GM21526 (cell line): ENCODE data around the gene PCAT6.

Experiments used
- ATAC-seq: cut with Tn5 transposase; IDR thresholded peaks from one replicate; pipeline ENCODE4 v1.9.1; 2021; ENCODE audit warnings: moderate library complexity; ENCODE audit not compliant: unreplicated experiment, low FRiP score

The PCAT6 gene

DNA sequence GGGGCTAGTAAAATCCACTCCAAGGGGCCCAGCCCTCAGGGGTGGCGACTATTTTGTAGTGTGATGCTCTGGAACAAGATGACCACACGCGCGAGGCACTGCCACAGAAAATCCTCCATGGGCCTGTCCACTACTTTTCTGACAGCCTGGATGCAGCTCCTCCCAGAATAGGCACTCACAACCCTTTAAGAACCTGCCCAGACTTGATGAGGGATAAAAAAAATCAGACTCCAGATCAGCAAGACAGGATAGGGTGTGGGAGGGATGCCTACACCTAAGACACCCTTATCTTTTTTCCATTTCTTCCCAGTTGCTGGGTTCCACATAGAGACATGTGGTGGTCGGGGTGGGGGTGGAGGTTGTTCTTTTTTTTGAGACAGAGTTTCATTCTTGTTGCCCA is 33.5 kb downstream of the PCAT6 start:
- ATAC-seq = no peak

- no peak for ATAC-seq
Measured at GRCh38 chr1:202844935-202845334, 34.2 kb downstream of the PCAT6 start.

DNA sequence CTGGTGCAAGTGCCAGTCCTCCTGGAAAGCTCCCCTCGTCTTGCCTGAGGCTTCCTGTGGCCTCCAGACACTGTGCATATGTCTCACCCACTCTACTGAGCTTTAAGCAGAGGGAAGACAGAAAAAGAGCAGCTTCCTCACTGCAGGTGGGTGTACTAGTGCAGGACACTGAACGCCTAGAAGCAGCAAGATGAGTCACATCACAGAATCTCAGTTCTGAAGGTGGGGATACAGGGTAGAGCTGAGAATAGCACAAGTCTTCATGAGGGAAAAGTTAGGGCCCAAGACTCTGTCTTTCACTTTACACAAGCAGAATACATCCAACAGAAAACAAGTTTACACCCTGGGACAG is 37.4 kb downstream of the PCAT6 start:
- ATAC-seq = peak; percentile 82

DNA sequence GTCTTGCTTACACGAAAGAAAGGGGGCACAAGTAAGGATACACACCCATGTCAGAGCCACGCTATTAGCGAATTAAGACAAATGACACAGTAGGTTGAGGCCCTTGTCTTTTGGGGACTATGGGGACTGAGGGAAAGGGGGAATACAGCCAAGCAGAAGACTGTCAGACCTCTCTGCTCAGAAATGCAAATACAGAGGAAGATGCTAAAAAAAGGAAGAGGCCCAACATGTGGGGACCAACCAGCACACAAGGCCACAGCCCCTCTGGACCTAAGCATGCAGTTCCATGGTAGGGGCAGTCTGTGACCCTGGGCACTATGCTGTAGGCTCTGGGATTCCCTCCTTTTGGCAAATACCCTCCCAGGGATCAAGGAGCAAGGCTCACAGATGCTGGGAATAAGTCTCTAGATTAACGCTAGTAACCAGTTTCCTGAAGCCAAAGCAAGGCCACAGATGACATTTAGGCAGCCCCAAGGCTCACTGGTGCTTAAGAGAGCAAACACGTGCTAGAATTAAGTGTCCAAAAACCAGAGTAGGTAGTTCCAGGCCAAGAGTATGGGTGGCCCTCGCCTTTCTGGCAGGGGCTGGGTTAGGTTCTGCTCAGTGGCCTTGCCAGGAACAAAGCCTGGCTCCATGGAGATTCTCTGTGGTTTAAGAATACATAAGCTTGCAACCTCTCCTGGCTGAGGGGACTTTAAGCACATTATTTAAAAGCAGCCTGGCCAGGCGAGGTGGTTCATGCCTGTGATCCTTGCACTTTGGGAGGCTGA is 40.0 kb downstream of the PCAT6 start:
- no peak for ATAC-seq

GRCh38 chr1:202852163-202852904 is 41.6 kb downstream of the PCAT6 start:
- no peak for ATAC-seq

- no peak for ATAC-seq
Measured at GRCh38 chr1:202854787-202855186, 44.0 kb downstream of the PCAT6 start.

GRCh38 chr1:202856014-202856413 is 45.3 kb downstream of the PCAT6 start:
- ATAC-seq = no peak

GRCh38 chr1:202857136-202857610 is 46.4 kb downstream of the PCAT6 start:
- no peak for ATAC-seq

GRCh38 chr1:202858331-202858730 is 47.6 kb downstream of the PCAT6 start:
- ATAC-seq = no peak

- ATAC-seq = no peak
Measured at GRCh38 chr1:202858789-202859414, 48.1 kb downstream of the PCAT6 start.

DNA sequence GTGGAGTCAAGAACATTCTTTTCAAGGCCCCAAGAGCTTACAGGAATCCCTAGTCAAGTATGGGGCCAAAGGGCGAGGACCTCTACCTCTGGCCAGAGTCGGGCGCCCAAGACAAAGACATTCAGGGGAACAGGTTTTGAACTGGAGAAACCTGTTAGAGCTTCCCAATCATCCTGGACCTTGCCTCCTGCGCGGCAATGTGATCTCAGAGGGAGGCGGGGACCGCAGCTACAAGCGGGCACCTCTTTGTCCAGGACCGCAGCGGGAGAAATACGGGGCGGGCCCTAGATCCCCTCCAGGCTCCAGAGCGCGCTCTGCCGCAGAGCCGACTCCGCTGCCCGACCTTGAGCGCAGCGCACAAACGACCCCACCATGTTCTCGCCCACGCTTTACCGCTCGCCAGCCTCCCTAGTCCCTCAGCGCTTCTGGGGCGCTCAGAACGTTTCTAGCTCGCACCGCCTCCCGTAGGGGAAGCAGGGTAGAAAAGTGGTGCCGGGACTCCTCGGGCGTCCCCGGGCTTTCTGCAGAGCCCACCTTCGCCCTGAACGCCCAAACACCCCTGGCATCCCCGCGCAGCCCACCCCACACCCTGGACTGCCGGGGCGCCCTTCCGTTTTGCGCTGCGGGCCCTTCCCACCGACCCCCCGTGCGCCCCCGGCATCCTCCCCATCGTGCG is 50.1 kb downstream of the PCAT6 start:
- no peak for ATAC-seq
